AG20443 (cell line): ENCODE measurements around the gene NTHL1.

Source experiments
- DNase-seq: peaks from one replicate; pipeline ENCODE4 v3.0.0; 2012; ENCODE audit warnings: low spot score, mixed read lengths

Gene NTHL1

DNA sequence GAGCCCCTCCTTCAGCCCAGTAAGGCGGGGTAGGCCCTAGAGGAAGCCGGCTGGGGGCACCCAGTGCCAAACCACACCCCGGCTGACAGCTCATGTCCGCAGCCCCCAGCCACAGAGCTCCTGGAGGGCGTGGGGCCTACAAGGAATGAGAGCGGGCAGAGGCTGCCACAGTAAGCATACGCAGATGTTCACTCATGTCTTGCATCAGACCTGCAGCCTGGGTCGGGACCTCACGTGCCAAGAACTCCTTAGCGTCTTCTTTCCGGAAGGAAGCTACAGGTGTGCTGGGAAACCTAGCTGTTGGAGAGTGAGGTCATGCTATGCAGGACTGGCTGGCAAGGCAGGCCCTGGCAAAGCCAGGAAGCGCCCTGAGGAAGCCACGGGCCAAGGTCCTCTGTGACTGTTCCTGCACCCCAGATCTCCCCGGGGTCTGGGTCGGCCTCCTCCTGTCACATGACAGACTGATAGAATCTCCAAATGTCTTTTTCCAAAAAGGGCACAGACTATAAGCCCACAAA lies 39.6 kb downstream of the NTHL1 start:
- DNase-seq = peak; percentile 86

DNA sequence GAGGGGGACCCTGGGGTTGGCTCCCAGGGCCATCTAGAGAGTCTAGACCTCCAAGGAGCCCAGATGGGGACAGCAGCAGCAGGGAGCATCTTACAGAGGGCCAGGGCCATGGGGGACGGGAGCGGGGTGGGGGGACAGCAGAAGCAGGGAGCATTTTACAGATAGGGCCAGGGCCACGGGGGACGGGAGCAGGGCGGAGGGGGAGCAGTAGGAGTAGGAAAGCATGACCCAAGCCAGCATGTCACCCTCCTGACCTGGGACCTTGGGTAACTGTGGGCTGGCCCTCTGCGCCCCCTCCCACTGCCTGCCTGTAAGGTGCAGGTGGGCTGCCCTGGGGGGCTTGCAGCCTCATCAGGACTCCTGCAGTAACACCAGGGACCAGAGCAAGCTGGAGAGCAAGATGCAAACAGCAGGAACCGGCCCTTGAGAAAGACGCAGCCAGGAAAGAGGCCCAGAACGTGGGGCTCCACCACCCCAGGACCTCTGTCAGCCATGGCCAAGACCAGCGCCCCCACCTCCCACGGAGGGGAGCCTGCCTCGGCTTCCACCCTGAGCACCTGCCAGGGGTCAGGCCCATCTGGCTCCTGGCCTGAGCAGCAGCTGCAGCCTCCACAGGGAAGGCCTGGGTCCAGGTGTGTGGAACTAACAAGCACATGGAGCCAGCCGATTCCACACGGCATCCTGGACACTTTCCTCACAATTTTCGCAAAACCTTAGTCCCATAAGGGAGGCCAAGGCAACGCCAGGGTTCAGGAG lies 40.4 kb downstream of the NTHL1 start:
- no peak for DNase-seq

GRCh38 chr16:2006317-2006716 lies 41.3 kb downstream of the NTHL1 start:
- no peak for DNase-seq

DNA sequence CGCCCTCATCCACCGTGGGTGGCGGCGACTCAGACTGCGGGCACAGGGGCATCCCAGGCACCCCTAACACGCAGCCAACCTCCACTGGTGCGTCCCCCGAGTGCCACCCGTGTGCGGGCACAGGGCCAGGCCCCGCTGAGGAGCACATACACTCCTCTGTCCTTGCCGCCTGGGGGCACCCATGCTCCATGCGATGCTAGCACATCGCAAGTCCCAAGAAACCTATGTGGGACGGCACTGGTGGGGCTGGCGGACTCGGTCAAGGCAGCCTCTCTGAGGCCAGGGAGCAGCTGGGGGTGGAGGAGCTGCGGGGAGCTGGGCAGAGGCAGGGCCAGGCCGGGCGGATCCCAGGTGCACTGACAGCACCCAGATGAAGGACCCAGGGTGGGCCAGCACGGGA lies 42.0 kb downstream of the NTHL1 start:
- DNase-seq = no peak

- DNase-seq = no peak
Observed at GRCh38 chr16:2004795-2005517, 42.7 kb downstream of the NTHL1 start.

- DNase-seq = peak; percentile 93
Observed at GRCh38 chr16:2003827-2004641, 43.6 kb downstream of the NTHL1 start.

DNA sequence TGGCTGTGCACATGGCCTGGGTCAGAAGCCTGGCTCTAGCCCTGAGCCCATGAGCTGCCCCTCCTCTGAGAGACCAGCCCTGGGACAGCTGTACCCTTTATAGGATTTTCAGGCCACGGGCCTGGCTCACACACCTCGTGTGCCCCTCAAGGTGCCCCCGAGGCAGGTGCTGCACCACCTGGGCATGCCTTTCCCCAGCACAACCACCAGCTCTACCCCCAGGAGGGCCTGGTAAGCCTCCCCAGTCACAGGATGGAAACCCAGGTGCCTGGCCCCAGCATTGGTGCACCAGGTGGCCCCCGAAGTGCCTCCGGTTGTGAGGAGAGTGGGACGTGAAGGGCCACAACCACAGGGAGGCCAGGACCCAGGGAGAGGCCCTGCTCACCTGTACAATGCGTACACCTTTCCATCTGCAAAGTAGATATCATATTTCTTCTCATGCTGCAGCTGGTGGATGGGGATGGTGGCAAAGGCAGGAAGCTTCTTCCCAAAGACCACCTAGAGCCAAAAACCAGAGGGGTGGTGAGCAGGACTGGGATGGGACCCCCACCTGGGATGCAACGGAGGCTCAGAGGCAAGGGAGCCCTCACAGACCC lies 44.3 kb downstream of the NTHL1 start:
- no peak for DNase-seq

DNA sequence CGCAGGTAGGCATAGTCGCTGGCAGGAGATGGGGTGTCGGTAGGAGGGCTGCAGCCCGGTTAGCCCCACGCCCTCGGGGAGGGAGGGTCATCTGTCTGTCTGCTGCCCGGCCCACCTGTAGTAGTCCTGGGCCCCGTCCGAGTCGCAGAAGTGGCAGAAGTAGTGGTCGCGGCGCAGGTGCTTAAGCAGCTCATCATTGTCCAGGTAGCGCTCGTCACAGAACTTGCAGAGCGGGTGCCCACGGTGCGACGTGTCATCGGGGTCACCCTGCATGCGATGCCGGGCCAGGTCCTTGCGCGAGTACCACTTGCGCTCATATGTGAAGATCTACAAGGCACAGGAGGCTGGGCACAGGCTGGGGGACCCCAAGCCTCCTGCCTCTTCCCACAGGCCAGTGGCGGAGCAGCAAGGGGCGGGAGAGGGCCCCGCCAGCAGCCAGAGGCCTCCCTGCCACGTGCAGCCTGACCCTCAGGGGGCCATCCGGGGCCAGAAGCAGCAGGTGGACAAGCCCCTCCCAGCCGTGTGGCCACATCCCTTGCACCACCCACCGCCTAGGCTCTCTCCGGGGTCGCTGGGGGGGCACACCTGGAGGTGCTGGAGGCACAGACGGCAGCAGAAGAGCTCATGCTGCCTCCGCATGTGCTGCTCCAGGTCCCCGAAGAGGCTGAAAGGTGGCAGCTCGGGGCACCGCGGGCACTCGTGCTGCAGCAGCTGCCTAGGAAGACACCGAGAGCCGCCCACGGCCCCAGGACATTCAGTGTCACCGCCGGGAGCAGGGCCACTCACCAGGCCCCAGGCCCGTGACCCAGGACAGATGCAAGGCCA lies 45.0 kb downstream of the NTHL1 start:
- no peak for DNase-seq

DNA sequence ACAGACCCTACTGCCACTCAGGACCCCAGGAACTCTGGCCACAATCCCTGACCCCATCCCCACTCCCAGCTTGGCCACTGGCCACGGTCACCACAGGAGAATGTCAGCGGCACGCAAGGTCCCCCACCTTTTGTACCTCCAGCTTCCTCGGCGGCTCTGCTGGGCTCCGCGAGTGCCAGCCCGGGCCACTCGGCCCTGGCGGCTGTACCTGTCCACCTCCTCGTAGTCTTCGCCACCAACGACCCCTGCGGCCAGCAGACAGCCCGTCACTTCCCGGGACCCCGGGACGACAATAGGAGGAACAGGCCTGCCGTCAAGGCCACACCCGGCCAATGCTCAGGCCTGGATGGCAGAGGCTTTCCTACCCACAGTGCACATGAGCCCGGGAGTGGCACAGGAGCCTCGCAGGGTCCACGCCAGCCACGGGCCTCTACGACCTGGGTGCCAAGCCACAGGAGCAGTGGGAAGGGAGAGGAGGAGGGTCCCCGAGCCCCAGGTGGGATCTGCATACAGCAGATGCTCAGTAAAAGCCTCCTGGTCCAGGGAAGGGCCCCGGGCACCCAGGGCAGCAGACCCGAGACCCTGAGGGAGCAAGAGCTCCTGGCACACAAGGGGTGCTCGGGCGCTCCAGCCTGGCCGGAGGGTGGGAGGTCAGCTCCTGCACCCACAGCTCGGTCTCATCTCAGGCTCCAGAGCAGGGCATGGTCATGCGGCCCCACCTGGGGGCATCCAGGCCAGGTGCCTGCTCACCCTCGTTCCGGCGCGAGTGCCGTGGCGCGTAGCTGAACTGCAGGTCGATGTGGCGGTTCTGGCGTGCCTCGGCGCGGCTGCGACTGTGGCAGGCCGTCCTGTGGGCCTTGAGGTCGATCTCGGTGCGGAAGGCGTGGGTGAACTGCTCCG lies 45.9 kb downstream of the NTHL1 start:
- DNase-seq = no peak

DNA sequence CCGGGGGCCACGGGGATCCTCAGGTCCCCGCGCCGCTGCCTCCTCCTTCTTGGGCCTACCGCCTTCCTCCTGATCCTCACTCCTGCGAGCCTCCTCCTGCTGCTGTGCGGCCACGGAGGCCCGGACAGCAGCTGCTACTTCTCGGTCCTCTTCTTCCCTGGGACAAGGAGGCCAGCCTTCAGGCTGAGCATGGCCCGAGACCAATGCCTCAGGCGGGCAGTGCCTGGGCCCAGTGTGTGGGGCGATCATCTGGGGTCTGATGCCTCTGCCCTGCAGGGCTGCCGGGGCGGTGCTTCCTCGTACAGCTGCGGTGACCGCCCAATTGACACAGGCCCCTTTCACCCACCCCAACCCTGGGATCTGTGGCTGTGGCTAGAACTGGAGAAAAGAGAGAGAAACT lies 46.6 kb downstream of the NTHL1 start:
- no peak for DNase-seq

- no peak for DNase-seq
Observed at GRCh38 chr16:1999866-2000514, 47.6 kb downstream of the NTHL1 start.

DNA sequence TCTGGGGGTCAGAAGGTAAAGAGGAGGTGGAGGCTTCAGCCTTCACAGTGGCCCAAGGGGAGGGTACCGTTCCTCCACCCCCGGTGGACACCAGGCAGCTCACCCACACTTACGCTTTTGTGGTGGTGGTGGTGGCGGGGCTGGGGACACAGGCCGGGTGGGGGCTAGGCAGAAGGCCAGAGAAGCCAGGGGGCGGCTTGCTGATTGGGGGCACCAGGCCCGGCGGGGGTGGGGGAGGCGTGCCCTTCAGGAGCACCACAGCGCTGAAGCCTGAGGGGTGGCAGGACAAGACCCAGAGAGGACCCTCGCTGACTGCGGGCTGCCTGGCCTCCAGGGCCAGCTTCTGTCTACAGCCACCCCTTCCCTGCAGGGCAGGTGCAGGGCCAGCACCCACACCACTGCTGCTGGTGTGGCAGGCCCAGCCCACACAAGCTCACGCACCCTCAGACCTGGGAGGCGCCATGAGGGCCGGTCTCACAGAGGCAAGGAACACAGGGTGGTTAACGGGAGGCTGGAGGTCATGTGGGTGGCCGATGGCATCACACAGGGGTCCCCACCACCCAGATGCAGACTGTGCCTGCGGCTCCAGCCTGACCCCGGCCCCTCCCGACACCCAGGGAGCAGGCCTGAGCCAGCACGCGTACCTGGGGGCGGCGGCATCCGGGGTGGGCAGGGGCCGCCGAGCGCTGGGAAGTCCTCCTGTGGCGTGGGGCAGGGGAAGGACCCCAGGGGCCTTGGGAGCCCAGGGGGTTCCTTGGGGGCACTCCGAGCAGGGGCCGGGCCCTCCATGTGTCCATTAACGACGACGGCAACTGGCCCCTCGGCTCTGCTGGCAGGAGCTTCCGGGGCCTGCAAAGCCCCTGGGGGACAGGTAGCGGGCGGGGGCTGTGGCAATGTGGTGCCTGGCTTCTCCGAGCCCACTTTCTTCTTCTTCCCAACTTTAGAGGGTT lies 48.5 kb downstream of the NTHL1 start:
- DNase-seq = no peak

DNA sequence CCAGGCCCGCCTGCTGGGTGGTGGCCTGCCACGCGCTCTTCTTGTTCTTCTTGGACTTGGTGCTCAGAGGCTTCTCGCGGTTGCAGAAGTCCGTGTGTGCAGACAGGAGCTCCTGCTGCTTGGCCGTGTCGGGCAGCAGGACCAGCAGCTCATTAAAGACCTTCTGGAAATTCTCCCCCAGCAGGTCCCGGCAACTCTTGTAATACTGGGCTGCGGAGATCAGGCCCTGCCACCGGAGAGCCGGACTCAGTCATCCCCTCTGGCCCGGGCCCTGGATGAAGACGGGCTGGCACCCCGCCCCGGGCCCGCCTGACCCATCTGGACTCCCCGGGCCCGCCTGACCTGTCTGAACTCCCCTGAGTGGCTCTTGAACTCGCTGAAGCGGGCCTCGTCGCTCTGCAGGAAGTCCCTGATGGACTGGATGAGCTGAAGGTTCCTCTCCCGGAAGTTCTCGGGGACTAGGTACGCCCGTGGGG lies 49.2 kb downstream of the NTHL1 start:
- DNase-seq = no peak

GRCh38 chr16:1997494-1998359 lies 49.9 kb downstream of the NTHL1 start:
- peak; percentile 49 for DNase-seq

DNA sequence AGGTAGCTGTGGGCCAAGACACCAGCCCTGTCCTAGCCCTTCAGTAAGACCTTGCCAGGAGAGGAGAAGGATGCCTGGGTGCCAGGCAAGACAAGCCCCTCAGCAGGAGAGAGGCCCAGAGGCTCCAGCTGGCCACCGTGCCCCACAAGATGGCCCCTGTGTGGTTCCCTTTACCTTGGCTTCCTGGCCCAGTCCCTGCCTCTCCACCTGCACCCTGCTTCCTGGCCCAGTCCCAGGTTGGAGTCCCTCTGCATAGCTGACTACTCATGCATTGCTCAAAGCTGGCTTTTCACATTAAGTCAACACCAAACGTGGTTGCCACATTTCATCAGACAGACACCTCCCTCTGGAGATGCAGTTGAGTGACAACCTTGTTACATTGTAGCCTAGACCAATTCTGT lies 53.9 kb downstream of the NTHL1 start:
- DNase-seq = peak; percentile 23

- DNase-seq = no peak
Observed at GRCh38 chr16:1992704-1993317, 54.8 kb downstream of the NTHL1 start.
